ENCODE results near the gene PHC3.

The PHC3 gene

DNA sequence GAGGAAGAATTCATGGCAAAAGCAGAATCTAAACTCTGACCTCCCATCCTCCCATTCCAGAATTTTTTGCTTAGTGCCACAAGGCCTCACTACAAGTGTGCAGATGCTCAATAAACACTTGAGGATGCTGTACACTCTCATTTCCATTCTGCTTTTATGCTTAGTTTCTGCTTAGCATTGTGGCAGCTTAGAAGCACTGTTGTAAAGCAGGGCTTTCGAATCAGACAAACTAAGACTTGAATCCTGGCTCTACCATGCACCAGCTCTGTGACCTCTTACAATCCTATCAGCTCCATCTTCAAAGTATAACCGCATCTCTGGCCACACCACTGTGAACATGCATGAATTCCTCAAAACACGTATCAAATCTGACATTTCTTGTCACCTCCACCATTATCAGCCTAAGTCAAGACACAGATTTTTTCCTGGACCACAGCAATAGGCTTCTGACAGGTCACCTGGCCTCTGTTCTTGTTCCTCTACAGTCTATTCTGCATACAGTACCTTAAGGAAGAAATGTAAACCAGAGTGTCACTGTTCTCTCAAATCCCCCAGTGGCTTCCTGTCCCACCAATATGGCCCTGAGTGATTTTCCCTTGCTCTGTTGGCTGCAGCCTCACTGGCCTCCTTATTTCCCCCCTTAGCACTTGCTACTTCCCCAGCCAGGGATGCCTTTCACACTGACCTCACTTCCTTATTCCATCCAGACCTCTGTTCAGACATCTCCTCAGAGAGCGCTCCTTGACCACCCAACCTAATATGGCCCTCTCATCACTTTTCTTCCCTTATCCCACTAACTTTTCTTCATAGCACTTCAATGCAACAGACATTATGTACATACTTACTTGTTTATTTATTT is 8.1 kb upstream of the PHC3 start:
- Histone ChIP-seq H3K27me3 (ENCODE audit: control insufficient read depth in 1 of 2, insufficient read depth in 2 of 2, low read length in 2 of 2) (no peaks in the 10 kb centered on the region), H3K9me3 (ENCODE audit: control insufficient read depth in 2 of 2, low read length in 2 of 2) (no peaks in the 10 kb centered on the region), H3K27ac (ENCODE audit: low read length) (no peak overlapping the region), H3K9ac (ENCODE audit: low read length in 2 of 2) (no peak overlapping the region), H3K36me3 (ENCODE audit: control insufficient read depth in 2 of 2, insufficient read depth in 2 of 2, low read length in 2 of 2) (no peaks in the 10 kb centered on the region), H3K4me3 (ENCODE audit: low read length in 2 of 2) (no peak overlapping the region), H3K4me1 (ENCODE audit: control insufficient read depth, insufficient read depth, low read length) (no peaks in the 10 kb centered on the region)

- H3K4me1 ChIP-seq (ENCODE audit: control insufficient read depth, insufficient read depth, low read length): peaks cover 10% of the 10 kb centered on the region
- no peaks in the 10 kb centered on the region for H3K9me3 ChIP-seq (ENCODE audit: control insufficient read depth in 2 of 2, low read length in 2 of 2)
- peaks cover 12 to 15% of the 10 kb centered on the region in 2 donors for H3K36me3 ChIP-seq (ENCODE audit: control insufficient read depth in 2 of 2, insufficient read depth in 2 of 2, low read length in 2 of 2)
Measured at GRCh38 chr3:170180079-170180907, 1.2 kb downstream of the PHC3 start.

GRCh38 chr3:170179432-170179831 is 2.1 kb downstream of the PHC3 start:
- peaks cover 12 to 18% of the 10 kb centered on the region in 2 donors for H3K36me3 ChIP-seq (ENCODE audit: control insufficient read depth in 2 of 2, insufficient read depth in 2 of 2, low read length in 2 of 2)

More at GRCh38 chr3:170180079-170180907, 1.2 kb downstream of the PHC3 start:
- no peaks in the 10 kb centered on the region for H3K27me3 ChIP-seq (ENCODE audit: control insufficient read depth in 1 of 2, insufficient read depth in 2 of 2, low read length in 2 of 2)
- H3K9ac ChIP-seq (ENCODE audit: low read length in 2 of 2): peak overlapping the region; percentile 98
- H3K27ac ChIP-seq (ENCODE audit: low read length): peak overlapping the region; percentile 97
- H3K4me3 ChIP-seq (ENCODE audit: low read length in 2 of 2): peak overlapping the region; percentile 77 to 98

GRCh38 chr3:170178651-170179050 is 2.9 kb downstream of the PHC3 start:
- H3K27ac ChIP-seq (ENCODE audit: low read length): no peak overlapping the region
- peaks cover 10% of the 10 kb centered on the region for H3K4me1 ChIP-seq (ENCODE audit: control insufficient read depth, insufficient read depth, low read length)
- no peak overlapping the region for H3K9ac ChIP-seq (ENCODE audit: low read length in 2 of 2)
- peak overlapping the region in 1 of 2 donors; percentile 36 for H3K4me3 ChIP-seq (ENCODE audit: low read length in 2 of 2)
- H3K27me3 ChIP-seq (ENCODE audit: control insufficient read depth in 1 of 2, insufficient read depth in 2 of 2, low read length in 2 of 2): no peaks in the 10 kb centered on the region
- H3K9me3 ChIP-seq (ENCODE audit: control insufficient read depth in 2 of 2, low read length in 2 of 2): no peaks in the 10 kb centered on the region
- H3K36me3 ChIP-seq (ENCODE audit: control insufficient read depth in 2 of 2, insufficient read depth in 2 of 2, low read length in 2 of 2): peaks cover 12 to 20% of the 10 kb centered on the region in 2 donors

More at GRCh38 chr3:170179432-170179831, 2.1 kb downstream of the PHC3 start:
- Histone ChIP-seq H3K4me1 (ENCODE audit: control insufficient read depth, insufficient read depth, low read length) (peaks cover 10% of the 10 kb centered on the region), H3K27ac (ENCODE audit: low read length) (no peak overlapping the region), H3K4me3 (ENCODE audit: low read length in 2 of 2) (peak overlapping the region; percentile 77 to 98), H3K27me3 (ENCODE audit: control insufficient read depth in 1 of 2, insufficient read depth in 2 of 2, low read length in 2 of 2) (no peaks in the 10 kb centered on the region), H3K9ac (ENCODE audit: low read length in 2 of 2) (peak overlapping the region; percentile 0 to 98), H3K9me3 (ENCODE audit: control insufficient read depth in 2 of 2, low read length in 2 of 2) (no peaks in the 10 kb centered on the region)

GRCh38 chr3:170171563-170171962 is 10.0 kb downstream of the PHC3 start:
- H3K9me3 ChIP-seq (ENCODE audit: control insufficient read depth in 2 of 2, low read length in 2 of 2): no peaks in the 10 kb centered on the region
- H3K36me3 ChIP-seq (ENCODE audit: control insufficient read depth in 2 of 2, insufficient read depth in 2 of 2, low read length in 2 of 2): peaks cover 26 to 48% of the 10 kb centered on the region in 2 donors
- no peak overlapping the region for H3K4me3 ChIP-seq (ENCODE audit: low read length in 2 of 2)
- H3K4me1 ChIP-seq (ENCODE audit: control insufficient read depth, insufficient read depth, low read length): no peaks in the 10 kb centered on the region
- no peak overlapping the region for H3K9ac ChIP-seq (ENCODE audit: low read length in 2 of 2)
- H3K27ac ChIP-seq (ENCODE audit: low read length): no peak overlapping the region
- no peaks in the 10 kb centered on the region for H3K27me3 ChIP-seq (ENCODE audit: control insufficient read depth in 1 of 2, insufficient read depth in 2 of 2, low read length in 2 of 2)

DNA sequence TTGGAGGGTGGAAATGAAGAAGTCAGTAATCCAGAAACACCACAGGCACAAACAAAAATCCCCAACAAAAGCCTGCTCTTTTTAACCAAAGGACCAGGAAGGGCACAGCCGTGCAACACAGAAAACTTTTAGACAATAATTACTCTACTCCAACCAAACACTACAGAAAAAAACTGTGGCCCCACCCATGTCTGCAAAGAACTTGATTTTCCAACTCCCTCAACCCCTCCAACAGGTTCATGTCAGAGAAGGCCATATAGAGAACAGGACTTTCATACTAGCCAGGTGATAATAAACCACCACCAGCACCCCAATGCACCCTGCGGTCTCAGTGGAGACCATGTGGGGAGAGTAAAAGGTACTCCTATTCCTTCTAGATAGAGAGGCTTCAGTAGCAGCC is 16.8 kb downstream of the PHC3 start:
- Histone ChIP-seq H3K27ac (ENCODE audit: low read length) (no peak overlapping the region), H3K27me3 (ENCODE audit: control insufficient read depth in 1 of 2, insufficient read depth in 2 of 2, low read length in 2 of 2) (no peaks in the 10 kb centered on the region), H3K9ac (ENCODE audit: low read length in 2 of 2) (no peak overlapping the region), H3K9me3 (ENCODE audit: control insufficient read depth in 2 of 2, low read length in 2 of 2) (no peaks in the 10 kb centered on the region), H3K36me3 (ENCODE audit: control insufficient read depth in 2 of 2, insufficient read depth in 2 of 2, low read length in 2 of 2) (peaks cover 21 to 22% of the 10 kb centered on the region in 2 donors), H3K4me1 (ENCODE audit: control insufficient read depth, insufficient read depth, low read length) (peaks cover 3% of the 10 kb centered on the region), H3K4me3 (ENCODE audit: low read length in 2 of 2) (no peak overlapping the region)

GRCh38 chr3:170163956-170164645 is 17.4 kb downstream of the PHC3 start:
- Histone ChIP-seq H3K4me3 (ENCODE audit: low read length in 2 of 2) (no peak overlapping the region), H3K9me3 (ENCODE audit: control insufficient read depth in 2 of 2, low read length in 2 of 2) (no peaks in the 10 kb centered on the region), H3K27ac (ENCODE audit: low read length) (no peak overlapping the region), H3K4me1 (ENCODE audit: control insufficient read depth, insufficient read depth, low read length) (peaks cover 3% of the 10 kb centered on the region), H3K27me3 (ENCODE audit: control insufficient read depth in 1 of 2, insufficient read depth in 2 of 2, low read length in 2 of 2) (no peaks in the 10 kb centered on the region), H3K36me3 (ENCODE audit: control insufficient read depth in 2 of 2, insufficient read depth in 2 of 2, low read length in 2 of 2) (peaks cover 17 to 20% of the 10 kb centered on the region in 2 donors), H3K9ac (ENCODE audit: low read length in 2 of 2) (no peak overlapping the region)

DNA sequence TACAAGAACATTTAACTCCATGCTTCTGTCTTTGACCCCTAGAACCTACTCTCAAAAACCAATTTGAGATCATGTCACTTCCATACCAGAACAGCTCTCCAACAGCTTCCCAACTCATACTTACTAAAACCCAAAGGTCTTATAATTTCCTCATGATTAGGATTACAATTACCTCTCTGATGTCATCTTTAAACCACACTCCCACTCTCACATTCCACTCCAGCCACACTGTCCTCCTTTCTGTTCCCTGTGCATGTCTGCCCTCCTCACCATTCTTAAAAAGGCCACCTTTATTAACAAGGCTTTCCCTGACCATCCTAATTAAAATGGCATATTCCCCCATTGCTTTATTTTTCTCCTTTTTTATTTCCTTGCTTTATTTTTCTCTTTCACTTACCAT is 18.9 kb downstream of the PHC3 start:
- Histone ChIP-seq H3K27ac (ENCODE audit: low read length) (no peak overlapping the region), H3K27me3 (ENCODE audit: control insufficient read depth in 1 of 2, insufficient read depth in 2 of 2, low read length in 2 of 2) (no peaks in the 10 kb centered on the region), H3K36me3 (ENCODE audit: control insufficient read depth in 2 of 2, insufficient read depth in 2 of 2, low read length in 2 of 2) (peaks cover 16 to 17% of the 10 kb centered on the region in 2 donors), H3K9me3 (ENCODE audit: control insufficient read depth in 2 of 2, low read length in 2 of 2) (no peaks in the 10 kb centered on the region), H3K9ac (ENCODE audit: low read length in 2 of 2) (no peak overlapping the region), H3K4me1 (ENCODE audit: control insufficient read depth, insufficient read depth, low read length) (peaks cover 3% of the 10 kb centered on the region), H3K4me3 (ENCODE audit: low read length in 2 of 2) (no peak overlapping the region)

GRCh38 chr3:170162052-170162451 is 19.5 kb downstream of the PHC3 start:
- Histone ChIP-seq H3K9ac (ENCODE audit: low read length in 2 of 2) (no peak overlapping the region), H3K4me3 (ENCODE audit: low read length in 2 of 2) (no peak overlapping the region), H3K4me1 (ENCODE audit: control insufficient read depth, insufficient read depth, low read length) (peaks cover 3% of the 10 kb centered on the region), H3K36me3 (ENCODE audit: control insufficient read depth in 2 of 2, insufficient read depth in 2 of 2, low read length in 2 of 2) (peaks cover 15 to 17% of the 10 kb centered on the region in 2 donors), H3K9me3 (ENCODE audit: control insufficient read depth in 2 of 2, low read length in 2 of 2) (no peaks in the 10 kb centered on the region), H3K27me3 (ENCODE audit: control insufficient read depth in 1 of 2, insufficient read depth in 2 of 2, low read length in 2 of 2) (no peaks in the 10 kb centered on the region), H3K27ac (ENCODE audit: low read length) (no peak overlapping the region)

GRCh38 chr3:170159933-170160332 is 21.6 kb downstream of the PHC3 start:
- H3K36me3 ChIP-seq (ENCODE audit: control insufficient read depth in 2 of 2, insufficient read depth in 2 of 2, low read length in 2 of 2): peaks cover 9 to 14% of the 10 kb centered on the region in 2 donors
- no peaks in the 10 kb centered on the region for H3K27me3 ChIP-seq (ENCODE audit: control insufficient read depth in 1 of 2, insufficient read depth in 2 of 2, low read length in 2 of 2)
- H3K4me1 ChIP-seq (ENCODE audit: control insufficient read depth, insufficient read depth, low read length): peaks cover 2% of the 10 kb centered on the region
- H3K9me3 ChIP-seq (ENCODE audit: control insufficient read depth in 2 of 2, low read length in 2 of 2): no peaks in the 10 kb centered on the region
- H3K27ac ChIP-seq (ENCODE audit: low read length): no peak overlapping the region
- H3K9ac ChIP-seq (ENCODE audit: low read length in 2 of 2): no peak overlapping the region
- H3K4me3 ChIP-seq (ENCODE audit: low read length in 2 of 2): no peak overlapping the region

Data from stomach smooth muscle (tissue), 2 donors.